GM20431 (cell line): ENCODE results near the gene THSD4.

Experiments
- in situ Hi-C: fragments of 300-500 bp; cut with MseI, MboI; formaldehyde crosslinking; loops from one replicate; pipeline ENCODE4 v1.15.0; 2020; ENCODE audit warnings: low sequenced_read_pairs; ENCODE audit not compliant: unreplicated experiment

Gene THSD4

GRCh38 chr15:71529361-71529760 lies 414.1 kb downstream of the THSD4 start:
- in situ Hi-C loops: no loop called here

DNA sequence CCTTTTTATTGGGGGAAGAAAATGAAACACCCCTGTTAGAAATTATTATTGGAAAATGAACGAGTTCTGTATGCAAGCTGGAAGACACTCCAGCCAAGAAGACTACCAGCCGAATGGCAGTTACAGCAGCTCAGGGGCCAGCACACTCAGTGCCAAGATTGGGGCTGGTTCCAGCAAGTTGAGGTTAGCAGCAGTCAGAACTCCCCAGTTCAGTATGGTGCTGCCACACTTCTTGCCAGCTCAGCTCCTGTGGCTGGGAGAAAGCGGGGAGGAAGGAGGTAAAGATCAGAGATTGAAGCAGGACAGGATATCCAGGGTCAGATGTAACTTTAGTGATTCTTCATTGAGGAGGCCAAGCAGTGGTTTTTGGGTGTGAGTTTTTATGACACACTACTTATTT lies 414.8 kb downstream of the THSD4 start:
- in situ Hi-C loops: no loop called here

GRCh38 chr15:71532994-71533393 lies 417.7 kb downstream of the THSD4 start:
- in situ Hi-C loops: no loop called here

DNA sequence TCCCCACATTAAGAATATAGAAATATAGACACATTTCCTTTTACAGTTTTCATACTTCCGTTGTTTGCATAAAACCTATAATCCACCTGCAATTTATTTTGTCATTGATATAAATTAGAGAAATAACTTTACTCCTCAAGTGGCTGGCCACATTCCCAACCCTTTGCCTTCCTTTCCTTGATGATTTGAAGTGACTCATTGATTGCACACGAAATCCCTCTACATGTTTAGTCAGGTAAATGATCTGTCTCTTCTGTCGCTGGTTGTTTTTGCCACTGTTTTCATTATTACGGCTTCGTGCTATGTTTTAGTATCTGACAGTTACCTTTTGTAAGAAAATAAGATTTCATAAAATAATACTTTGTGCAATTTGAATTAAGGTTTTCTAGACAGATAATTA lies 422.9 kb downstream of the THSD4 start:
- in situ Hi-C loops: no loop called here

DNA sequence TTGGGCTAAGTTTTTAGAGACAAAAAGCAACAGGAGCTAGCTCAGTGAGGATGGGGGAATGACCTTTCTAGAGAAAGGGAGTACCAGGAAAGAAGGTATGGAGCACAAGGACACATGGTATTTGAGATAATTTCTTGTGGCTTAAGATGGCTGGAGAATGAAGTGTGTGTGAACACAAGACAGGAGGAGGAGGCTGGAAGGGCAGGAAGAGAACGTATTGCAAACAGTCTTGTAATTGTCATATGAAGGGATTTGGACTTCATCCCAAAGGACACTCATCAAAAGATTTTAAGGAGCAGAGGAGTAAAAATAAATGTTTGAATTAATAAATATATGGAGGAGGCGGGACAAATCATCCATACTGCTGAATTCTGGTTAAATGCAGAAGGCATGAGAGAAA lies 426.5 kb downstream of the THSD4 start:
- in situ Hi-C loops: no loop called here

DNA sequence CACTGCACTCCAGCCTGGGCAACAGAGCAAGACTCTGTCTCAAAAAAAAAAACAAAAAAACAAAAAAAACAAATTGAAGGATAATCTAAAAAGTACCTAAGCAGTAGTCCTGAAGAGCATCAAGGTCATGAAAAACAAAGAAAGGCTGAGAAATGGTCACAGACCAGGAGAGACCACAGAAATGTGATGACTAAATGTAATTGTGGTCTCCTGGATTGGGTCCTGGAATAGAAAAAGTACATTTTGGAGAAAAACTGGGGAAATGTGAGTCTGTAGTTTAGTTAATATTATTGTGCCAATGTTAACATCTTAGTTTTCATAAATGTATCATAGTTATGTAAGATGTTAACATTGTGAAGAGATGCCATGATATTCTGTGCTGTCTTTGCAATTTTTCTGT lies 427.6 kb downstream of the THSD4 start:
- in situ Hi-C loops: no loop called here

- in situ Hi-C loops: no loop called here
Measured at GRCh38 chr15:71543413-71543812, 428.1 kb downstream of the THSD4 start.

GRCh38 chr15:71545223-71545760 lies 430.0 kb downstream of the THSD4 start:
- in situ Hi-C loops: no loop called here

DNA sequence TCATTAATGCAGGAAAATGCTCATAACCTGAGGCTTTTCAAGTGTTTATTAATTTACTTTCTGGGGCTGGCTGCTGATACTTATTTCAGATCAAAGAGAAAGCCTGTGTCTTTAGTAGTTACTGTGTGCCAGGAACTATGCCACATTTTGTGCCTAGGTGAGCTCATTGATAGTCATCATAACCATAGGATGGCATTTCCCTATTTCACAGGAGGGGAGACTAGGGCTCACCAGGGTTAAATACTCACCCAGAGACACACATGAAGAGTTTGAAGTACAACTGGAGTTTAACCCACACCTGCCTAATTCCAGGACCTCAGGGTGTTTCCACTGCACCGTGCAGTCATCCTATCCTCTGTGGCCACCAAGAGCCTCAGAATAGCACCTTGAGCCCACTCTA lies 430.7 kb downstream of the THSD4 start:
- in situ Hi-C loops: no loop called here

GRCh38 chr15:71547011-71547410 lies 431.7 kb downstream of the THSD4 start:
- in situ Hi-C loops: no loop called here

DNA sequence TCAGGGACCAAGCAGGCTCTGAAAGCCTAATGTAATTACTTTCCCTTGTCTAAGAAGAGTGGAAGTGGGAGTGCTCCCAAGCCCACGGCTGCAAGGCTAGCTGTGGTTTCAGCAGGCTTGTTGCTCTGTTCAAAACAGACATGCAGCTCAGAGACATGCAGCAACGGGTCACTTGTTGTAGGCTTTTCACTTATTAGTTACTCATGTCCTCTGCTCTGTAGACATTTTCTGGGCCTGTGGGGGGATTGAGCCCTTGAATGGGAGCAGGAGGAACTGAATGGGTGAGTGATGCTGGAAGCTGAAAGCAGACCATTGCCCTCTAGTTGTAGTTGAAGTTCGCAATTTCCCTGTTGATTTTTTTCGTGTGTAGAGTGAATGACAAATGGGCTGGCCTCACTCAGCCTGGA lies 433.1 kb downstream of the THSD4 start:
- in situ Hi-C loops: no loop called here

DNA sequence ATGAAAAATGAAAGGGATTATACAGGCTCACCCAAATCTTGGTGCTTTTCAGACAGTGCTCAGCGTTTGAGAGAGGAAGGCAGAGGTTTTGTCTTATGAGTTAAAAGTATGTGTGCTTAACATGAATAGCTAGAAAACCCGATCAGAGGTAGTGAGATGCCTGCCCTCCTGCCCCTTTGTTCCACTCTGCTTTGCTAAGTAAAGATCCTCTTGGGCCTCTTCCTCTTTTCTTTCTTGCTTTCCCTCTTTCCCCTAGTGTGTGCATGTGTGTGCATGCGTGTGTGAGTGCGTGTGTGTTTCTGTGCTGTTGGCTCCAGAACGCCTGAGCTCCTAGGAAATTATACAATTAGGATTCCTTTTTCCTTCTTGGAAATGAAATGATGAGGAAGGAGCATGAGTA lies 433.8 kb downstream of the THSD4 start:
- in situ Hi-C loops: no loop called here

DNA sequence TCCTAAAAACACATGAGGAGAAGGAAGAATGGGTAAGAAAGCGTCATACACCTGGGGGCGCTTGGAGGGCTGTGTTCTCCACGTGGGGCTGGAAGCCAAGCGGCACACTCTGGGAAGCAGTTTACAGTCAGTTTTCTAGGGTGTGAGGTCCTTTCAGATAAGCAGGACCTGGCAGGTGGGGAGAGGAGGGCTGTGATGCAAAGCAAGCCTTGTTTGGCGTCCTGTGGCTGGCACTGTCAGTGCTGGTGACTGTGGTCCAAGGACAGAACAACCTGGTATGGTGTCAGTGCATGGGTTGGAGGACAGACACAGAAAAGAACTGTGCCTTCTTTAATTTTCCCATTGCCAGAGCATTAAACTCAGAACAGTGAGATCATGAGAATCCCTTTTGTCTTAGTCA lies 434.4 kb downstream of the THSD4 start:
- in situ Hi-C loops: no loop called here

- in situ Hi-C loops: no loop called here
Measured at GRCh38 chr15:71551566-71551965, 436.3 kb downstream of the THSD4 start.

GRCh38 chr15:71559098-71559497 lies 443.8 kb downstream of the THSD4 start:
- in situ Hi-C loops: no loop called here

- in situ Hi-C loops: no loop called here
Measured at GRCh38 chr15:71559616-71560015, 444.3 kb downstream of the THSD4 start.

GRCh38 chr15:71562251-71562650 lies 447.0 kb downstream of the THSD4 start:
- in situ Hi-C loops: no loop called here

GRCh38 chr15:71564217-71564616 lies 448.9 kb downstream of the THSD4 start:
- in situ Hi-C loops: no loop called here

GRCh38 chr15:71565006-71565405 lies 449.7 kb downstream of the THSD4 start:
- in situ Hi-C loops: no loop called here

GRCh38 chr15:71565631-71566160 lies 450.4 kb downstream of the THSD4 start:
- in situ Hi-C loops: no loop called here

DNA sequence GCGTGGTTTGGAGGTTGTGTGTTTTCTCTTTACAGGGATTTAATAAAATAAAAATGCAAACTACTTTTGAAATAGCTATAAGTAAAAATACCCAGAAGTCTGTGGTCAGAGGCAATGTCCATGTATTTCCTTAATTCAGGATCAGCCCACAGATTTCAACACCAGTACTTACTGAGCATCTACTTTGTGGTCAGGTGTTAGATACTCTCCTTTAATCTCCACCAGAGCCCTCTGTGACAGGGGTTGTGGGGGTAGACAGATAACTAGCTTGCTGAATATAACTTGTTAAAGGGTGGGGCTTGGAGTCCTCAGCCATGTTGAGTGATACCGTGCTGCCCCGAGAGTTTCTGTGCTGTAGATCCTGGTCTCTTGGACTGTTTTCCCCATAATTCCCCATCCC lies 451.0 kb downstream of the THSD4 start:
- in situ Hi-C loops: no loop called here

GRCh38 chr15:71567173-71567572 lies 451.9 kb downstream of the THSD4 start:
- in situ Hi-C loops: no loop called here

- in situ Hi-C loops: no loop called here
Measured at GRCh38 chr15:71568227-71568626, 453.0 kb downstream of the THSD4 start.
